ENCODE measurements around the gene TBX6.

The TBX6 gene

GRCh38 chr16:30068750-30069610 is 22.7 kb downstream of the TBX6 start:
- peak; percentile 46 for DNase-seq (ENCODE audit: low read depth)
- H3K4me3 ChIP-seq (ENCODE audit: low read depth, low read length), result no peak overlapping the region
- TF ChIP-seq CTCF (IDR thresholded peaks at IDR 0.05; ENCODE audit: insufficient read depth, low read depth, low read length, missing control alignments), result peak; percentile 44

- no peak for TF ChIP-seq CTCF (IDR thresholded peaks at IDR 0.05; ENCODE audit: insufficient read depth, low read depth, low read length, missing control alignments)
- no peak overlapping the region for H3K4me3 ChIP-seq (ENCODE audit: low read depth, low read length)
- no peak for DNase-seq (ENCODE audit: low read depth)
Observed at GRCh38 chr16:30068333-30068732, 23.4 kb downstream of the TBX6 start.

- H3K4me3 ChIP-seq (ENCODE audit: low read depth, low read length), result peak overlapping the region; percentile 94
- DNase-seq (ENCODE audit: low read depth), result no peak
- no peak for TF ChIP-seq CTCF (IDR thresholded peaks at IDR 0.05; ENCODE audit: insufficient read depth, low read depth, low read length, missing control alignments)
Observed at GRCh38 chr16:30067584-30067916, 24.2 kb downstream of the TBX6 start.

- TF ChIP-seq CTCF (IDR thresholded peaks at IDR 0.05; ENCODE audit: insufficient read depth, low read depth, low read length, missing control alignments), result no peak
- DNase-seq (ENCODE audit: low read depth), result no peak
- H3K4me3 ChIP-seq (ENCODE audit: low read depth, low read length), result peak overlapping the region; percentile 94
Observed at GRCh38 chr16:30066761-30067583, 24.8 kb downstream of the TBX6 start.

- no peak for TF ChIP-seq CTCF (IDR thresholded peaks at IDR 0.05; ENCODE audit: insufficient read depth, low read depth, low read length, missing control alignments)
- DNase-seq (ENCODE audit: low read depth), result no peak
- peak overlapping the region; percentile 94 for H3K4me3 ChIP-seq (ENCODE audit: low read depth, low read length)
Observed at GRCh38 chr16:30065943-30066760, 25.6 kb downstream of the TBX6 start.

- DNase-seq (ENCODE audit: low read depth), result peak; percentile 98
- peak within 1 kb of the TSS; percentile 94 for H3K4me3 ChIP-seq (ENCODE audit: low read depth, low read length)
- no peak for TF ChIP-seq CTCF (IDR thresholded peaks at IDR 0.05; ENCODE audit: insufficient read depth, low read depth, low read length, missing control alignments)
Observed at GRCh38 chr16:30065102-30065942, 26.4 kb downstream of the TBX6 start, which contains the start of gene ALDOA. Gene ALDOA (plus strand): TSS chr16:30065760. CDS start chr16:30066898, 1,138 bp downstream.

Measured in GM12865 (cell line).